NT2/D1 (cell line): ENCODE results near the gene RBMY1A1.
"Not testable (repeated sequence)": the region's sequence is repeated elsewhere in the genome, so short reads cannot be mapped to it uniquely, and the experiment has no call there.

Source experiments
- SUZ12 ChIP-seq: IDR thresholded peaks from 2 replicates; pipeline ENCODE4 v1.6.1; 2011; ENCODE audit not compliant: insufficient read length, insufficient read depth; ENCODE audit errors: extremely low read depth
- YY1 ChIP-seq: IDR thresholded peaks from 2 replicates; pipeline ENCODE4 v1.6.1; 2011; ENCODE audit not compliant: insufficient read length, insufficient read depth

DNA sequence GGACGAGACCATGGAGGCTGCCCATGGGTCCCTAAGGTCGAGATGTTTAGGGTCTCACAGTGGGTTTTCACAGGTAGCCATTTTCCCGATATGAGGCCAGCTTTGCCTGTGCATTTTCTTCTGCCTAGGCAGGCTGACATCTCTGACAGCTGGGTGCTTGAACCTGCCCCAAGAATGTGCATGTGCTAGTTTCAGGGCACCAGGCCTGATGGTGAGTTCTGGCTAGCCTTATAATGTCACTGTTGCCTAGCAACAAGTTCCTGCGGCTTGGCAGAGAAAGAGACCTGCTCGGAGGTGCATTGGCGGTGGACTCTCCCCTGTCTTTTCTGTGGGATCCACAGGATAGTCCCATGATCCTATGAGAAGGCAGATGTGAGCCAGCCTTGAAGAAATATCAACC, 51.8 kb downstream of the RBMY1A1 start:
- TF ChIP-seq YY1, SUZ12: not testable (repeated sequence)
